ENCODE data around the gene CHMP5.
"Not testable (repeated sequence)": the region's sequence is repeated elsewhere in the genome, so short reads cannot be mapped to it uniquely, and the experiment has no call there.

The CHMP5 gene

DNA sequence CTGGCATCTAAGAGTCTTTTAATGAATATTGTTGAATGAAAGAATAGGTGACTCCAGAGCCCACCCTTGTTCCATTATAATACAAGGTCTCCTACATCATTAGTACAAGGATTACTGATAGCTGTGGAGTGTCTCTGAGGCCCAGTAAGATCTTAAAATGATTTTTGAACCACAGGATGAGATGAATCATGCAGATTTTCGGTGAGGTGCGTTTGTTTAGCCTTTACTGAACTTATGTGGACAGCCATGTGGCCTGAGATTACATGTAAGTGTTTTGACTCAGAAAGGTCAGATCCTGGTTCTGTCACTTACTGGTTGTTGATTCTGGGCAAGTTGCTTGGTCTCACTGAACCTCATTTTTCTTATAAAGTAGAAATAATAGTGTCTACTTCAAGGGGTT lies 47.1 kb downstream of the CHMP5 start:
- DNase-seq (ENCODE audit: low spot score): no peak
- no peak for FAIRE-seq

DNA sequence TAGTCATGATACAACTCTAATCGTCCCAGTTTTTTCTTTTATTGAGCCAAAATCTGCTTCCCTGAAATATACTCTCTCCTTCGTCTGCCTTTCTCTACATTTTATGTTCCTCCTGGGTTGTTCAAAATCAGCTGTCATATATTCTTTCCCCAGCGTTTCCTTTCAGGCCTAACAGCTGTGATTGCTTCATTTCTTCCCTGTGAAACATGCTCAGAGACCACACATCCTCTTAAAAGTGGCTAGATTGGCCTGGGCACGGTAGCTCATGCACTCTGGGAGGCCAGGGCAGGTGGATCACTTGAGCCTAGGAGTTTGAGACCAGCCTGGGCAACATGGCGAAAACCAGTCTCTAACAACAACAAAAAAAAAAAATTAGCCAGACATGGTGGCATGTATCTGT lies 50.5 kb downstream of the CHMP5 start:
- FAIRE-seq (no peak), DNase-seq (ENCODE audit: low spot score) (no peak)

DNA sequence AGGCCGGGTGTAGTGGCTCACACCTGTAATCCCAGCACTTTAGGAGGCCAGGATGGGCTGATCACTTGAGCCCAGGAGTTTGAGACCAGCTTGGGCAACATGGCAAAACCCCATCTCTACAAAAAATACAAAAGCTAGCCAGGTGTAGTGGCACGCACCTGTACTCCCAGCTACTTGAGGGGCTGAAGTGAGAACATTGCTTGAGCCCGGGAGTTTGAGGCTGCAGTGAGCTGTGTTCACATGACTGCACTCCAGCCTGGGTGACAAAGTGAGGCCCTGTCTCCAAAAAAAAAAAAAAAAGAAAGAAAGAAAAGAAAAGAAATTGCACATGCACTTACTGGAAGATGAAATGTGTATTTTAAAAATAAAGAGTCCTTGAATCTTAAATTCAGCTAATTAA lies 52.3 kb downstream of the CHMP5 start:
- DNase-seq (ENCODE audit: low spot score); FAIRE-seq: not testable (repeated sequence)

DNA sequence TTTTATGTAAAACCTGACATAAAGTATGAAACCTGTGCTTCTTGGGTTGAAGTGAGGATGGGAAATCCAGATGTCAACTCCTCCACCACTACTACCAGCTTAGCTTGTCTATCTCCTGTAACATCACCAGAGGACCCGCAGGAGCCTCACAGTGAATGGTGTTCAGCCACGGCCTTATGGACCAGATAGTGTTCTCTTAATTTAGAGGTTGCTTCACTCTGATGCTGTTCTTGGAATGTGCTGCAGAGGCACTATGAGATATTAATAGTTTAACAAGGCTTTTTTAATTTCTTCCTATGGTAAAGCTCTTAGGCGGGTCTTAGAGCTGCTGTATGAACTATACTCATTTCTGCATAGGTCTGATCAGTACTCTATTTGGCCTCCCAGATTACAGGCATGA lies 53.4 kb downstream of the CHMP5 start:
- DNase-seq (ENCODE audit: low spot score) (no peak), FAIRE-seq (no peak)

DNA sequence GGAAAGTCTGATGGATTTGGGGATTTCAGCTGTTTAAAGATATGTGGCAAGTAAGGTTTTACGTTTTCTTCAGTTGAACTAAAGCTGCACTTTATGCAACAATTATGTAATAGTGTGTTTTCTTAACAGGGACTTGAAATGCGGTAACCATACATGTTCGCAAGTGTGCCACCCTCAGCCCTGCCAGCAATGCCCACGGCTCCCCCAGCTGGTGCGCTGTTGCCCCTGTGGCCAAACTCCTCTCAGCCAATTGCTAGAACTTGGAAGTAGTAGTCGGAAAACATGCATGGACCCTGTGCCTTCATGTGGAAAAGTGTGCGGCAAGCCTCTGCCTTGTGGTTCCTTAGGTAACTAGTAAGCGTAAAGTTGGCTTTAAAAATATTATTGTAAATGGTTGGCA lies 53.9 kb downstream of the CHMP5 start:
- FAIRE-seq (no peak), DNase-seq (ENCODE audit: low spot score) (no peak)

DNA sequence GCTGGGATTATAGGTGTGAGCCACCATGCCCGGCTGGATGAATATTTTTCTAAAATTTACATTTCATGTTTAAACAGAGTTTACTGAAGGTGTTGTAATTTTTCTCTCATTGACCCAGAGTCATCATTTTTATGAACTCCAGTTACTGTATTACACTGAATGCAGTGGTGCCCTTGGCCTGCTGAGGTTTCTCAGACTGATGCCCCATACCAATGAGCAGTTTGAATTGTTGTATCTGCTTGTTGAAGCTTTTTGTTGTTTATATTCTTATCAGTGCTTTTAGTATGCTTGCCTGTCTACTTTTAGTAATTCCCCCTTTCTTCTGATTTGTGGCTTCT lies 55.4 kb downstream of the CHMP5 start:
- no peak for DNase-seq (ENCODE audit: low spot score)
- no peak for FAIRE-seq

DNA sequence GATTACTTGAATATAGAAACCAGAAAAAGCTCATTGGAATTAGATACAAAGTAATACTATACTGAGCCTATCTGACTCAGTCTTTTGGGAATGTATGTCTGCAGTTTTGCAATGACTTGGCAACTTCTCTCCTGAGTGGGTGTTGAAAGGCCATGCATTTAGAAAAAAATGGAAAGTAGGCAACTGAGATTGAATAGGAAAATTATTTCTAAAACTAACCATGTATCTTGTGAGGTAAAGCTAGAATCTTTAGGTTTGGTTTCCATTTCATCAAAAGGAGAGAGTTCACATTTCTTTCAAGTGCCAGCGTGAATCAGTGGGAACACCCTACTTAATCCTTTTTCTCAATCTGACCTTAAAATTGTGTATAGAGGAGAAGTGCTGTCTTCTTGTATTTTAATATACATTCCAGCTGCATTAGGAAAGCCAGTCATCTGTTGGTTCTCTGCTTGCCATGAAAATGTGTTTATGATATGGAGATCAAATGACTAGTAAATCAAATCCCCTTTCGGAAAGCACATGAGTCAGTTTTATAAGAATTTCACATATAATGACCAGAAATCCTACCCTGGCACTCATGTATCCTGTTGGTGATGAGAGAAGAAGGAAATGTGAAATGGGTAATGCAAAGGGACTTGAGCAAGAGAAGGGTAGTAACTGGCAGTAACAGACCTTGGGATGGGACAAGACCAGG lies 55.9 kb downstream of the CHMP5 start:
- DNase-seq (ENCODE audit: low spot score): peak; percentile 75
- FAIRE-seq: peak; percentile 96

DNA sequence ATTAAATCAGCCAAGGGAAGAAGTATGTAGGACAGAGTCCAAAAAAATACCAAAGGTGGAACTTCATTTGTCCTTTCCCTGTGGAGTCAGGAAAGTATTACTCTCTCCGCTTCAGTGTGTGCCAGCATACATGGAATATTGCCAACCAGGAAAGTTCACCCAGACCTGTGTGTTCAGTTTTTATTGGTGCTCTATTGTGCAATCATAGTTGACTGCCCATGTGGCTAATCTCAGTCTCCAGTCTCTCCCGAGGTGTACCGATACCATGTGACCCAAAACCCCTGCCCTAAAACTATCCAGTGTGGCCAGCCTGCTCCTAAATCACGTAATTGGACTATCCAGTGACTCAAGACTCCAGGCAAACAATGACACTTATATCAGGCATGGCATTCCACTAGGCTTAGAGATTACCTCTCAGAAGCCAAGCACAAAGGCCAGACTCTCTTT lies 64.3 kb downstream of the CHMP5 start:
- FAIRE-seq: peak; percentile 96
- peak; percentile 99 for DNase-seq (ENCODE audit: low spot score)

DNA sequence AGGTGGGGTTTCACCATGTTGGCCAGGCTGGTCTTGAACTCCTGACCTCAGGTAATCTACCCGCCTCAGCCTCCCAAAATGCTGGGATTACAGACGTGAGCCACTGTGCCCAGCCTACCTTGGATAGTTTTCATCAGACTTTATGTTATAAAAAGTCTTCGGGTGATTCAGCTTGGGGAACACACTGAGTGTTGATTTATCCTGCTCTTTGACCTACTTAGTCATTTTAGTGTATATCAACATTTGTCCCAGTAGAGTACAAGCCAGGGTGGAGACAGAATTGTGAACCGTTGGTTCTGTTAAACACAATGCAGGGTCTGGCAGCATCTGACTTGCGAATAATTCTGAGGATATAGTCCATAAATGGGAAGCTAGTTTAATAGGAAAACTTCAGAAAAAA lies 65.1 kb downstream of the CHMP5 start:
- FAIRE-seq (no peak), DNase-seq (ENCODE audit: low spot score) (peak; percentile 65)

DNA sequence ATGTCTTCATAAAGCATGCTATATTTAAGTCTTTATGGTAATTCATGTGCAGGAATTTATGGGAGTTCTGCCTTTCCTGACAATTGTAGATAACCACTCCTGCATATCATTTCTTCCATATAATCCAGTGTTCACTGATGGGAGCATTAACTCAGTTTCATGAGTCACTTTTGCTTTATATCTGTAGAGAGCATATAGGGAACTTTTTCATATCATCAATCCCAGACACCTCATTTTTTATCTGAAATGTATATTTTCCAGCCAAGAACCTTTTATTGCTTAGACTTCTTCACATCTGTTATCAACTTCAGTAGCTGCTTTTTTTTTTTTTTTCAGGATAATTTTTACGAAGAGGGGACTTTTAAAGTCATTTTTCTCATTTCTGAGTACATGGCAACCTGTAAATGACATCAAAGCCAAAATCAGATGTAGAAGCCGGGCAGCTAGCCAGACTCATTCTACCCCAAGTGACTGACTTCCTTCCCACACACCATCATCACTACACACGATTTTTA lies 66.6 kb downstream of the CHMP5 start:
- FAIRE-seq: no peak
- no peak for DNase-seq (ENCODE audit: low spot score)
